Activated CD8-positive, alpha-beta memory T cell treated with anti-CD3 and anti-CD28 coated beads, Interleukin-2, amount 50 U/mL, for 24 hours (primary cell): ENCODE results near the gene SKA2.
"Not testable (repeated sequence)": the region's sequence is repeated elsewhere in the genome, so short reads cannot be mapped to it uniquely, and the experiment has no call there.

ENCODE experiments used
- DNase-seq: peaks from one replicate; pipeline ENCODE4 v3.0.0-alpha.2; 2020; ENCODE audit errors: extremely low read depth

SKA2 gene

GRCh38 chr17:59097876-59098275 is 57.1 kb downstream of the SKA2 start:
- DNase-seq, result no peak

- DNase-seq, result no peak
These were observed 60.0 kb downstream of the SKA2 start for GRCh38 chr17:59094861-59095530.

- DNase-seq, result no peak
These were observed 61.2 kb downstream of the SKA2 start for GRCh38 chr17:59093702-59094231.

GRCh38 chr17:59093145-59093701 is 61.8 kb downstream of the SKA2 start:
- no peak for DNase-seq

GRCh38 chr17:59090593-59090992 is 64.4 kb downstream of the SKA2 start:
- not testable (repeated sequence) for DNase-seq

GRCh38 chr17:59084154-59084553 is 70.8 kb downstream of the SKA2 start:
- no peak for DNase-seq

- DNase-seq, result no peak
These were observed 80.5 kb downstream of the SKA2 start for GRCh38 chr17:59074494-59074893.

GRCh38 chr17:59073972-59074371 is 81.0 kb downstream of the SKA2 start:
- DNase-seq, result no peak

GRCh38 chr17:59069856-59070255 is 85.1 kb downstream of the SKA2 start:
- DNase-seq, result no peak

- DNase-seq, result no peak
These were observed 87.2 kb downstream of the SKA2 start for GRCh38 chr17:59067756-59068155.

GRCh38 chr17:59067340-59067739 is 87.6 kb downstream of the SKA2 start:
- no peak for DNase-seq

GRCh38 chr17:59062509-59062908 is 92.5 kb downstream of the SKA2 start:
- no peak for DNase-seq
